HepG2 (cell line): ENCODE data around the gene RPP25L. TPM values are rescaled to one million over a fixed set of nuclear protein-coding genes. Genes with fewer than 3 reads are reported as not detected.
A peak's percentile ranks its signal among the peaks of the same experiment; 100 is the strongest.

ENCODE experiments used
- AGO2 ChIP-seq: fragments of 200-400 bp; formaldehyde crosslinking; optimal IDR thresholded peaks from 2 replicates; pipeline ENCODE3; 2017; ENCODE audit warnings: mild to moderate bottlenecking, low read depth, low read length, moderate library complexity
- CBX5 ChIP-seq: sonication (generic); formaldehyde crosslinking; IDR thresholded peaks from 2 replicates; pipeline ENCODE4 v1.4.0; 2020; ENCODE audit warnings: missing genetic modification reagents, borderline replicate concordance
- ESRRA ChIP-seq: sonication (generic); formaldehyde crosslinking; IDR thresholded peaks from 2 replicates; pipeline ENCODE4 v1.5.1; 2020; ENCODE audit warnings: mild to moderate bottlenecking, low read depth, missing genetic modification reagents
- SKI ChIP-seq: fragments of 450-650 bp; IDR thresholded peaks from one replicate; pipeline ENCODE4 v1.6.1; 2018; ENCODE audit warnings: mild to moderate bottlenecking; ENCODE audit not compliant: partially characterized antibody
- U2AF2 ChIP-seq: fragments of 200-400 bp; formaldehyde crosslinking; IDR thresholded peaks from 2 replicates; pipeline ENCODE4 v1.6.1; 2017; ENCODE audit warnings: low read depth, mild to moderate bottlenecking, low read length
- ZNF83 ChIP-seq: sonication (generic); formaldehyde crosslinking; IDR thresholded peaks from 2 replicates; pipeline ENCODE4 v1.4.0; 2020; ENCODE audit warnings: missing genetic modification reagents, mild to moderate bottlenecking, borderline replicate concordance
- polyA plus RNA-seq, 8 experiments: library from polyadenylated mRNA; depleted of rRNA in 3 of 8; stranded (reverse) in 7 of 8; unstranded in 1 of 8; fragments of >200 nt; fragmentation: Illumina TruSeq in 4 of 8; extraction: Trizol in 4 of 8; gene quantifications; 2 replicates each; pipeline versions ENCODE4 v1.2.1 to v1.2.3, GENCODE V29; 2011 to 2016; ENCODE audit warnings: low read depth in 4 of 8, missing spikeins in 1 of 8, mixed read lengths in 1 of 8; ENCODE audit not compliant: insufficient read depth in 1 of 8
- total RNA-seq, 5 experiments: library from RNA; depleted of rRNA; stranded (reverse); fragments of >200 nt; fragmentation: Illumina TruSeq; extraction: Trizol; gene quantifications; 2 replicates each; pipeline ENCODE4 v1.2.3, GENCODE V29; 2016; ENCODE audit warnings: low read depth in 1 of 5
- TF ChIP-seq, protein P1 (sequence below): sonication (generic); formaldehyde crosslinking; IDR thresholded peaks from 2 replicates; pipeline ENCODE4 v1.5.1; 2020; ENCODE audit warnings: missing genetic modification reagents, mild to moderate bottlenecking, borderline replicate concordance
- TF ChIP-seq, protein P2 (sequence below): sonication (generic); formaldehyde crosslinking; IDR thresholded peaks from 2 replicates; pipeline ENCODE4 v1.4.0; 2020; ENCODE audit warnings: missing genetic modification reagents, borderline replicate concordance
- TF ChIP-seq, protein P3 (sequence below): sonication (generic); formaldehyde crosslinking; IDR thresholded peaks from 2 replicates; pipeline ENCODE4 v1.4.0; 2020; ENCODE audit warnings: missing genetic modification reagents
- TF ChIP-seq, protein P4 (sequence below): sonication (generic); formaldehyde crosslinking; IDR thresholded peaks from 2 replicates; pipeline ENCODE4 v1.4.0; 2020; ENCODE audit warnings: missing genetic modification reagents

The RPP25L gene
- total and polyA plus RNA-seq, 2 of the 13 experiments (the other 11 are each of a cell fraction or from before 2014, with no cell fraction given): 24.5 to 27.3 TPM

DNA sequence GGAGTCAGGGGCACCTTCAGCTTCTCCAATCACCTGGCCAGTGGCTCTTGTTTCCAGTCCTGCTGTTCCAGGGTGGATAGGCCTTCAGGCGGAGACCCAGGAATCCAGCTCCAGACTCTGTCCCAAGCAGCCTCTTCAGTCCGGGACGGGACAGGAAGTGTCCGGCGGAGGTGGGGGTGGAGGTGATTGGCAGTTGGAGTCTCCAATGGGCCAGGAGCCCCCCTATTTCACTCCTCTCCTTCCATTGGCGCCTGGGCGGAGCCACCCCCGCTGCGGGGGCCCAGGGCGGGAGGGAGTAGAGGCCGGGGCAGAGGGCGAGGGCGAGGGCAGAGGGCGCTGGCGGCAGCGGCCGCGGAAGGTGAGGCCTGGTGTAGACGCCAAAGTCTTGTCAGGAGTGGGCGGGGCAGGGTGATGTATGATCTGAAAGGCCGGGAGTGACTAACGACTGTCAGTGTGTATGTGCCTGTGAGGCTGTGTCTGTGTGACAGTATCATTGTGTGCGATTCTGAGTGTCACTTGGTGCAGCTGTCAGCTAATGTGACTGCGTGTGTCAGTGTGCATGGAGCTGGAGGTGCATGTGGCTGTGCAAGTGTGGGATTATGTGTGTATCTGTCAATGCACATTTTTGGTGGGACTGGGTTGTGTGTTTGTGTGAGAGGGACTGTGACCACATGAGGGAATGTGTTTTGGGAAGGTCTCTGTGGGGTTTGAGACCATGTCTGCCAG is 40.1 kb upstream of the RPP25L start, which contains the start of gene IL11RA (continued):
- TF ChIP-seq AGO2 (peak; percentile 98), SKI (peak; percentile 61), ZNF83 (CRISPR knock-in tag) (no peak), ESRRA (CRISPR knock-in tag) (peak; percentile 75; the same call in 1 of the 2 replicates), CBX5 (no peak), U2AF2 (no peak)
- TF ChIP-seq, protein P1, sequence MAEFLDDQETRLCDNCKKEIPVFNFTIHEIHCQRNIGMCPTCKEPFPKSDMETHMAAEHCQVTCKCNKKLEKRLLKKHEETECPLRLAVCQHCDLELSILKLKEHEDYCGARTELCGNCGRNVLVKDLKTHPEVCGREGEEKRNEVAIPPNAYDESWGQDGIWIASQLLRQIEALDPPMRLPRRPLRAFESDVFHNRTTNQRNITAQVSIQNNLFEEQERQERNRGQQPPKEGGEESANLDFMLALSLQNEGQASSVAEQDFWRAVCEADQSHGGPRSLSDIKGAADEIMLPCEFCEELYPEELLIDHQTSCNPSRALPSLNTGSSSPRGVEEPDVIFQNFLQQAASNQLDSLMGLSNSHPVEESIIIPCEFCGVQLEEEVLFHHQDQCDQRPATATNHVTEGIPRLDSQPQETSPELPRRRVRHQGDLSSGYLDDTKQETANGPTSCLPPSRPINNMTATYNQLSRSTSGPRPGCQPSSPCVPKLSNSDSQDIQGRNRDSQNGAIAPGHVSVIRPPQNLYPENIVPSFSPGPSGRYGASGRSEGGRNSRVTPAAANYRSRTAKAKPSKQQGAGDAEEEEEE (CRISPR knock-in tag): no peak
- TF ChIP-seq, protein P2, sequence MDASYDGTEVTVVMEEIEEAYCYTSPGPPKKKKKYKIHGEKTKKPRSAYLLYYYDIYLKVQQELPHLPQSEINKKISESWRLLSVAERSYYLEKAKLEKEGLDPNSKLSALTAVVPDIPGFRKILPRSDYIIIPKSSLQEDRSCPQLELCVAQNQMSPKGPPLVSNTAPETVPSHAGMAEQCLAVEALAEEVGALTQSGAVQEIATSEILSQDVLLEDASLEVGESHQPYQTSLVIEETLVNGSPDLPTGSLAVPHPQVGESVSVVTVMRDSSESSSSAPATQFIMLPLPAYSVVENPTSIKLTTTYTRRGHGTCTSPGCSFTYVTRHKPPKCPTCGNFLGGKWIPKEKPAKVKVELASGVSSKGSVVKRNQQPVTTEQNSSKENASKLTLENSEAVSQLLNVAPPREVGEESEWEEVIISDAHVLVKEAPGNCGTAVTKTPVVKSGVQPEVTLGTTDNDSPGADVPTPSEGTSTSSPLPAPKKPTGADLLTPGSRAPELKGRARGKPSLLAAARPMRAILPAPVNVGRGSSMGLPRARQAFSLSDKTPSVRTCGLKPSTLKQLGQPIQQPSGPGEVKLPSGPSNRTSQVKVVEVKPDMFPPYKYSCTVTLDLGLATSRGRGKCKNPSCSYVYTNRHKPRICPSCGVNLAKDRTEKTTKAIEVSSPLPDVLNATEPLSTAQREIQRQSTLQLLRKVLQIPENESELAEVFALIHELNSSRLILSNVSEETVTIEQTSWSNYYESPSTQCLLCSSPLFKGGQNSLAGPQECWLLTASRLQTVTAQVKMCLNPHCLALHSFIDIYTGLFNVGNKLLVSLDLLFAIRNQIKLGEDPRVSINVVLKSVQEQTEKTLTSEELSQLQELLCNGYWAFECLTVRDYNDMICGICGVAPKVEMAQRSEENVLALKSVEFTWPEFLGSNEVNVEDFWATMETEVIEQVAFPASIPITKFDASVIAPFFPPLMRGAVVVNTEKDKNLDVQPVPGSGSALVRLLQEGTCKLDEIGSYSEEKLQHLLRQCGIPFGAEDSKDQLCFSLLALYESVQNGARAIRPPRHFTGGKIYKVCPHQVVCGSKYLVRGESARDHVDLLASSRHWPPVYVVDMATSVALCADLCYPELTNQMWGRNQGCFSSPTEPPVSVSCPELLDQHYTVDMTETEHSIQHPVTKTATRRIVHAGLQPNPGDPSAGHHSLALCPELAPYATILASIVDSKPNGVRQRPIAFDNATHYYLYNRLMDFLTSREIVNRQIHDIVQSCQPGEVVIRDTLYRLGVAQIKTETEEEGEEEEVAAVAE: peak; percentile 43; the same call in 1 of the 2 replicates
- TF ChIP-seq, protein P3, sequence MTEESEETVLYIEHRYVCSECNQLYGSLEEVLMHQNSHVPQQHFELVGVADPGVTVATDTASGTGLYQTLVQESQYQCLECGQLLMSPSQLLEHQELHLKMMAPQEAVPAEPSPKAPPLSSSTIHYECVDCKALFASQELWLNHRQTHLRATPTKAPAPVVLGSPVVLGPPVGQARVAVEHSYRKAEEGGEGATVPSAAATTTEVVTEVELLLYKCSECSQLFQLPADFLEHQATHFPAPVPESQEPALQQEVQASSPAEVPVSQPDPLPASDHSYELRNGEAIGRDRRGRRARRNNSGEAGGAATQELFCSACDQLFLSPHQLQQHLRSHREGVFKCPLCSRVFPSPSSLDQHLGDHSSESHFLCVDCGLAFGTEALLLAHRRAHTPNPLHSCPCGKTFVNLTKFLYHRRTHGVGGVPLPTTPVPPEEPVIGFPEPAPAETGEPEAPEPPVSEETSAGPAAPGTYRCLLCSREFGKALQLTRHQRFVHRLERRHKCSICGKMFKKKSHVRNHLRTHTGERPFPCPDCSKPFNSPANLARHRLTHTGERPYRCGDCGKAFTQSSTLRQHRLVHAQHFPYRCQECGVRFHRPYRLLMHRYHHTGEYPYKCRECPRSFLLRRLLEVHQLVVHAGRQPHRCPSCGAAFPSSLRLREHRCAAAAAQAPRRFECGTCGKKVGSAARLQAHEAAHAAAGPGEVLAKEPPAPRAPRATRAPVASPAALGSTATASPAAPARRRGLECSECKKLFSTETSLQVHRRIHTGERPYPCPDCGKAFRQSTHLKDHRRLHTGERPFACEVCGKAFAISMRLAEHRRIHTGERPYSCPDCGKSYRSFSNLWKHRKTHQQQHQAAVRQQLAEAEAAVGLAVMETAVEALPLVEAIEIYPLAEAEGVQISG (CRISPR knock-in tag): peak; percentile 71
- TF ChIP-seq, protein P4, sequence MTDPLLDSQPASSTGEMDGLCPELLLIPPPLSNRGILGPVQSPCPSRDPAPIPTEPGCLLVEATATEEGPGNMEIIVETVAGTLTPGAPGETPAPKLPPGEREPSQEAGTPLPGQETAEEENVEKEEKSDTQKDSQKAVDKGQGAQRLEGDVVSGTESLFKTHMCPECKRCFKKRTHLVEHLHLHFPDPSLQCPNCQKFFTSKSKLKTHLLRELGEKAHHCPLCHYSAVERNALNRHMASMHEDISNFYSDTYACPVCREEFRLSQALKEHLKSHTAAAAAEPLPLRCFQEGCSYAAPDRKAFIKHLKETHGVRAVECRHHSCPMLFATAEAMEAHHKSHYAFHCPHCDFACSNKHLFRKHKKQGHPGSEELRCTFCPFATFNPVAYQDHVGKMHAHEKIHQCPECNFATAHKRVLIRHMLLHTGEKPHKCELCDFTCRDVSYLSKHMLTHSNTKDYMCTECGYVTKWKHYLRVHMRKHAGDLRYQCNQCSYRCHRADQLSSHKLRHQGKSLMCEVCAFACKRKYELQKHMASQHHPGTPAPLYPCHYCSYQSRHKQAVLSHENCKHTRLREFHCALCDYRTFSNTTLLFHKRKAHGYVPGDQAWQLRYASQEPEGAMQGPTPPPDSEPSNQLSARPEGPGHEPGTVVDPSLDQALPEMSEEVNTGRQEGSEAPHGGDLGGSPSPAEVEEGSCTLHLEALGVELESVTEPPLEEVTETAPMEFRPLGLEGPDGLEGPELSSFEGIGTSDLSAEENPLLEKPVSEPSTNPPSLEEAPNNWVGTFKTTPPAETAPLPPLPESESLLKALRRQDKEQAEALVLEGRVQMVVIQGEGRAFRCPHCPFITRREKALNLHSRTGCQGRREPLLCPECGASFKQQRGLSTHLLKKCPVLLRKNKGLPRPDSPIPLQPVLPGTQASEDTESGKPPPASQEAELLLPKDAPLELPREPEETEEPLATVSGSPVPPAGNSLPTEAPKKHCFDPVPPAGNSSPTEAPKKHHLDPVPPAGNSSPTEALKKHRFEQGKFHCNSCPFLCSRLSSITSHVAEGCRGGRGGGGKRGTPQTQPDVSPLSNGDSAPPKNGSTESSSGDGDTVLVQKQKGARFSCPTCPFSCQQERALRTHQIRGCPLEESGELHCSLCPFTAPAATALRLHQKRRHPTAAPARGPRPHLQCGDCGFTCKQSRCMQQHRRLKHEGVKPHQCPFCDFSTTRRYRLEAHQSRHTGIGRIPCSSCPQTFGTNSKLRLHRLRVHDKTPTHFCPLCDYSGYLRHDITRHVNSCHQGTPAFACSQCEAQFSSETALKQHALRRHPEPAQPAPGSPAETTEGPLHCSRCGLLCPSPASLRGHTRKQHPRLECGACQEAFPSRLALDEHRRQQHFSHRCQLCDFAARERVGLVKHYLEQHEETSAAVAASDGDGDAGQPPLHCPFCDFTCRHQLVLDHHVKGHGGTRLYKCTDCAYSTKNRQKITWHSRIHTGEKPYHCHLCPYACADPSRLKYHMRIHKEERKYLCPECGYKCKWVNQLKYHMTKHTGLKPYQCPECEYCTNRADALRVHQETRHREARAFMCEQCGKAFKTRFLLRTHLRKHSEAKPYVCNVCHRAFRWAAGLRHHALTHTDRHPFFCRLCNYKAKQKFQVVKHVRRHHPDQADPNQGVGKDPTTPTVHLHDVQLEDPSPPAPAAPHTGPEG (CRISPR knock-in tag): no peak
